ENCODE measurements around the gene ACSF3.

The ACSF3 gene

DNA sequence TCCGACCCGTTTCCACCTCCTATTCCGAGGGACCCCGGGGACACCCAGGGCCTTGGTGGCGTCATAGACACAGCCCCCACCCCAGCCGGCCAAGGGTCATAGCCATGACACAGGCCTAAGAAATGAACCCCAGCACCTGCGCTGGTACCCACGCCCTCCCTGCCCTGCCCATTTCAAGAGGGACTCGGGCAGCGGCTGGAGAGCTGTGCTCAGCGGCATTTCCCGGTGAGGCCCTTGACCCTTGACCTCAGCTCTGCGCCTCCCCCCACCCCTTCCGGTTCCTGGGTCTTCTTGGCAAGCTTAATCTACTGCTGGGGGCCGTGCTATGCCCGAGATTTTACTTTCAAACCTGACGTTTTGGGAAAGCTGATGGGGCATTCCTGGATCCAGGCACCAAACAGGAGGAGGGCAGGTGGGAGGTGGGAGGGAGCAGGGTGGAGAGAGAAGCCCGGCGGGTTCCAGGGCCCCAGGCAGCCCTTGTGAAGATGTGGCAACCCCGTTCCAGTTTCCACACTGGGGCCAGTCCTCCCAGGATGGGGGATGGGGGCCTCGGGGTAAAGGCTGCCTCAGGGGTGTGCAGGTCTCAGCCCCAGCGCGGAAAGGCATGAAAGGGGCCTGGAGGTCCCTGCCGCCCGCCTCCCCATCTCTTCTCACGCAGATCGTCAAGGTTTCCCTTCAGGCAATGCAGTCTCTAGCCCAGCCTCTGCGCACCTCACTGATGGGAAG lies 106.6 kb downstream of the ACSF3 start, which contains the start of gene SLC22A31:
Gene SLC22A31, minus strand, starts transcription at position 414 of the 726 bp plus-strand sequence. Its CDS starts 36 bp downstream, at position 378.
- no peaks in the 10 kb centered on the region for H3K36me3 ChIP-seq (ENCODE audit: control insufficient read depth in 2 of 2, insufficient read depth in 1 of 2, low read length in 2 of 2)
- CTCF ChIA-PET, result no interaction called here
- H3K27ac ChIP-seq (ENCODE audit: extremely low read depth, low read depth, low read length), result no peak within 1 kb of the TSS
- H3K4me3 ChIP-seq (ENCODE audit: low read depth, low read length), result peak within 1 kb of the TSS; percentile 33
- no peak for TF ChIP-seq ZNF10 (tag by site-specific recombination; IDR thresholded peaks at IDR 0.05)
- TF ChIP-seq ZNF239 (tag by site-specific recombination; IDR thresholded peaks at IDR 0.05), result no peak
- no peak for TF ChIP-seq SP3 (tag by site-specific recombination; IDR thresholded peaks at IDR 0.05)
- TF ChIP-seq ZBTB21 (tag by site-specific recombination; IDR thresholded peaks at IDR 0.05), result no peak
- TF ChIP-seq ZNF624 (tag by site-specific recombination; IDR thresholded peaks at IDR 0.05), result no peak
- TF ChIP-seq KLF1 (tag by site-specific recombination; IDR thresholded peaks at IDR 0.05), result no peak
- TF ChIP-seq, protein P1, sequence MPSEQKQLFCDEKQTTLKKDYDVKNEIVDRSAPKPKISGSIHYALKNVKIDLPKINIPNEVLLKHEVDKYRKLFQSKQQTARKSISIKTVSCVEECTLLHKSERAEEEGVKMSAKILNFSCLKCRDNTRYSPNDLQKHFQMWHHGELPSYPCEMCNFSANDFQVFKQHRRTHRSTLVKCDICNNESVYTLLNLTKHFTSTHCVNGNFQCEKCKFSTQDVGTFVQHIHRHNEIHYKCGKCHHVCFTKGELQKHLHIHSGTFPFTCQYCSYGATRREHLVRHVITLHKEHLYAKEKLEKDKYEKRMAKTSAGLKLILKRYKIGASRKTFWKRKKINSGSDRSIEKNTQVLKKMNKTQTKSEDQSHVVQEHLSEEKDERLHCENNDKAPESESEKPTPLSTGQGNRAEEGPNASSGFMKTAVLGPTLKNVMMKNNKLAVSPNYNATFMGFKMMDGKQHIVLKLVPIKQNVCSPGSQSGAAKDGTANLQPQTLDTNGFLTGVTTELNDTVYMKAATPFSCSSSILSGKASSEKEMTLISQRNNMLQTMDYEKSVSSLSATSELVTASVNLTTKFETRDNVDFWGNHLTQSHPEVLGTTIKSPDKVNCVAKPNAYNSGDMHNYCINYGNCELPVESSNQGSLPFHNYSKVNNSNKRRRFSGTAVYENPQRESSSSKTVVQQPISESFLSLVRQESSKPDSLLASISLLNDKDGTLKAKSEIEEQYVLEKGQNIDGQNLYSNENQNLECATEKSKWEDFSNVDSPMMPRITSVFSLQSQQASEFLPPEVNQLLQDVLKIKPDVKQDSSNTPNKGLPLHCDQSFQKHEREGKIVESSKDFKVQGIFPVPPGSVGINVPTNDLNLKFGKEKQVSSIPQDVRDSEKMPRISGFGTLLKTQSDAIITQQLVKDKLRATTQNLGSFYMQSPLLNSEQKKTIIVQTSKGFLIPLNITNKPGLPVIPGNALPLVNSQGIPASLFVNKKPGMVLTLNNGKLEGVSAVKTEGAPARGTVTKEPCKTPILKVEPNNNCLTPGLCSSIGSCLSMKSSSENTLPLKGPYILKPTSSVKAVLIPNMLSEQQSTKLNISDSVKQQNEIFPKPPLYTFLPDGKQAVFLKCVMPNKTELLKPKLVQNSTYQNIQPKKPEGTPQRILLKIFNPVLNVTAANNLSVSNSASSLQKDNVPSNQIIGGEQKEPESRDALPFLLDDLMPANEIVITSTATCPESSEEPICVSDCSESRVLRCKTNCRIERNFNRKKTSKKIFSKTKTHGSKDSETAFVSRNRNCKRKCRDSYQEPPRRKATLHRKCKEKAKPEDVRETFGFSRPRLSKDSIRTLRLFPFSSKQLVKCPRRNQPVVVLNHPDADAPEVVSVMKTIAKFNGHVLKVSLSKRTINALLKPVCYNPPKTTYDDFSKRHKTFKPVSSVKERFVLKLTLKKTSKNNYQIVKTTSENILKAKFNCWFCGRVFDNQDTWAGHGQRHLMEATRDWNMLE (tag by site-specific recombination; conservative IDR thresholded peaks at IDR 0.05; ENCODE audit: low read depth), result no peak
- TF ChIP-seq ZNF138 (tag by site-specific recombination; IDR thresholded peaks at IDR 0.05; ENCODE audit: borderline replicate concordance), result no peak
- TF ChIP-seq HOXC10 (CRISPR knock-in tag; IDR thresholded peaks at IDR 0.05), result no peak
- no peak for TF ChIP-seq ZNF677 (tag by site-specific recombination; IDR thresholded peaks at IDR 0.05)
- TF ChIP-seq ZNF571 (tag by site-specific recombination; IDR thresholded peaks at IDR 0.05), result no peak
- TF ChIP-seq ZNF2 (tag by site-specific recombination; IDR thresholded peaks at IDR 0.05), result no peak
- no peak for TF ChIP-seq ZNF654 (tag by site-specific recombination; IDR thresholded peaks at IDR 0.05; ENCODE audit: low read depth)
- TF ChIP-seq ZNF24 (tag by site-specific recombination; IDR thresholded peaks at IDR 0.05), result no peak
- TF ChIP-seq ZNF701 (tag by site-specific recombination; IDR thresholded peaks at IDR 0.05), result no peak
- TF ChIP-seq, protein P2, sequence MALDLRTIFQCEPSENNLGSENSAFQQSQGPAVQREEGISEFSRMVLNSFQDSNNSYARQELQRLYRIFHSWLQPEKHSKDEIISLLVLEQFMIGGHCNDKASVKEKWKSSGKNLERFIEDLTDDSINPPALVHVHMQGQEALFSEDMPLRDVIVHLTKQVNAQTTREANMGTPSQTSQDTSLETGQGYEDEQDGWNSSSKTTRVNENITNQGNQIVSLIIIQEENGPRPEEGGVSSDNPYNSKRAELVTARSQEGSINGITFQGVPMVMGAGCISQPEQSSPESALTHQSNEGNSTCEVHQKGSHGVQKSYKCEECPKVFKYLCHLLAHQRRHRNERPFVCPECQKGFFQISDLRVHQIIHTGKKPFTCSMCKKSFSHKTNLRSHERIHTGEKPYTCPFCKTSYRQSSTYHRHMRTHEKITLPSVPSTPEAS (tag by site-specific recombination; IDR thresholded peaks at IDR 0.05), result no peak
- POLR2A ChIA-PET, result no interaction called here
- H3K9me3 ChIP-seq (ENCODE audit: control insufficient read depth, insufficient read depth, low read depth, low read length), result no peaks in the 10 kb centered on the region
- no peaks in the 10 kb centered on the region for H3K4me1 ChIP-seq (ENCODE audit: control insufficient read depth, insufficient read depth, low read length)

- no peaks in the 10 kb centered on the region for H3K4me1 ChIP-seq (ENCODE audit: control insufficient read depth, insufficient read depth, low read length)
- ChIA-PET CTCF (no interaction called here), POLR2A (interaction anchor here (0.6 to 1.0 kb wide), 2 partner anchors 9 to 17 kb away, joined by 4 to 6 read pairs; partner anchors contain the start of gene ZNF778)
- H3K27ac ChIP-seq (ENCODE audit: extremely low read depth, low read depth, low read length), result no peak overlapping the region
- no peaks in the 10 kb centered on the region for H3K9me3 ChIP-seq (ENCODE audit: control insufficient read depth, insufficient read depth, low read depth, low read length)
- no peak overlapping the region for H3K4me3 ChIP-seq (ENCODE audit: low read depth, low read length)
- H3K36me3 ChIP-seq (ENCODE audit: control insufficient read depth in 2 of 2, insufficient read depth in 1 of 2, low read length in 2 of 2), result no peaks in the 10 kb centered on the region
- no peak for TF ChIP-seq ZBTB8A (tag by site-specific recombination; IDR thresholded peaks at IDR 0.05)
- TF ChIP-seq ZNF529 (tag by site-specific recombination; IDR thresholded peaks at IDR 0.05; ENCODE audit: insufficient replicate concordance), result no peak
- TF ChIP-seq PRDM10 (tag by site-specific recombination; IDR thresholded peaks at IDR 0.05), result no peak
- no peak for TF ChIP-seq ZNF155 (tag by site-specific recombination; IDR thresholded peaks at IDR 0.05)
- TF ChIP-seq ZNF138 (tag by site-specific recombination; IDR thresholded peaks at IDR 0.05; ENCODE audit: borderline replicate concordance), result no peak
- no peak for TF ChIP-seq ZNF654 (tag by site-specific recombination; IDR thresholded peaks at IDR 0.05; ENCODE audit: low read depth)
- no peak for TF ChIP-seq ZNF707 (tag by site-specific recombination; IDR thresholded peaks at IDR 0.05)
- TF ChIP-seq ZNF114 (tag by site-specific recombination; IDR thresholded peaks at IDR 0.05), result no peak
- TF ChIP-seq ZFP3 (tag by site-specific recombination; IDR thresholded peaks at IDR 0.05; ENCODE audit: low read depth), result no peak
Measured at GRCh38 chr16:89200850-89201411, 107.3 kb downstream of the ACSF3 start.
